ENCODE measurements around the gene RAPGEF1. TPM values are rescaled to one million over a fixed set of nuclear protein-coding genes. Genes with fewer than 3 reads are reported as not detected.

The RAPGEF1 gene
- total and polyA plus RNA-seq, 3 donors from 2014 or later = 36.1 to 56.9 (median 55.8) TPM

DNA sequence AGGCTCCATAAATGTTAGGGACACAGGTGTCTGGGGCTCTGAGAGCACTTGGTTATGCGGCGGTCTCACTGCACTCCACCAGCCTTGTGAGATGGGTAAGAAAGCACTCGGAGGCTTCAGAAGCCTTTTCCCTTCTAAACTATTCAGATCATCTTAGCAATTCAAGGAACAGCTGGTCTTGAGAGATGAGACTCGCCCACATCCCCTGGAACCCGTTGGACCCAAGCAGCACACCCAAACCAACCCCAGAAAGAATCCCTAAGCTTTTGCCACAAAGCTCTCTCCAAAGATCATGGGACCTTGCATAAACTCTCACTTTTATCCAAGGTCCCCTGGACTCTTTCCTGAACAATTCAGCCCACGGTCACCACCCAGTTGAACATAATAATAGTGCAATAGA is 90.2 kb downstream of the RAPGEF1 start:
- H3K27ac ChIP-seq = peak overlapping the region in 1 of 2 donors; percentile 19

DNA sequence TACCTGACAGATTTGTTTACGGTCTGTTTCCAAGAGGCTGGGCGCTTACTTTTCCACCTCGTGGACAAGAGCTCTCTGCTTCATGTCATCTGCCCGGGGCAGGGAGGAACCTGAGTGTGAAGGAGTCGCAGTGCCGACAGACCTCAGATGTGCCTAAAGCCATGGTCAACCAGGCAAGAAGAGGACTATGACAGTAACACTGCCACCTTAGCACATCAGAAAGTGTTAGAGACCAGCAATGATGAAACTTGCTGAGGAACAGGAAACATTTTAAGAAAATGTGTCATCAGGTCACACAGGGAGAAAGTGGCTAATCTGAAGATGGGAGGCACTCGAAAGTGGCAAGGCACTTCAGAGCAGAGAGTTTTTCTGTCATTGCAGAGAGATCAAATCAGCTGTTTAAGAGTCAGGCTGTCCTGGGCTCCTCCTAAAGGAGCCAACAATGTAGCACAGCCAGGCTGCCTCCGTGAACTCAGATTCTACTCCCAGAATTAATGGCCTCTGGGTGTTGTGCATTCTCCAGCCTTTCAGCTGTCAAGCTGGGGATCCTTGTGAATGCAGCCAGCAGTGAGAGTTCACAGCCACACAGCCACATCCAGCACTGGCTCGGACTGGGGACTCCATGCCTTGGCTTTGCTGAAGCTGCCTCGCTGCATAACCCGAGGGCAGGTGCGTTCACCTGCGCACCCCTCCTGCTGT is 94.6 kb downstream of the RAPGEF1 start:
- 73 to 86% methylated on average over 12 to 13 of the region's 13 CpGs for WGBS, 2 donors
- no peak for DNase-seq
- intact Hi-C loops (cut with DNase I; ENCODE audit: low total_unique reads) = loop anchor here (5.0 kb wide), 1 partner anchor 48 kb away; no protein-coding TSS in a partner anchor
- H3K4me3 ChIP-seq = no peak overlapping the region
- H3K27me3 ChIP-seq = no peaks in the 10 kb centered on the region
- no peaks in the 10 kb centered on the region for H3K36me3 ChIP-seq (ENCODE audit: low read depth, missing control alignments)
- H3K4me1 ChIP-seq = peaks cover 3% of the 10 kb centered on the region
- no peak overlapping the region for H3K27ac ChIP-seq
- H3K9me3 ChIP-seq = no peaks in the 10 kb centered on the region
- TF ChIP-seq POLR2A (IDR thresholded peaks at IDR 0.05) (no peak), CTCF (IDR thresholded peaks at IDR 0.05) (no peak)

More for the DNA sequence above, 90.2 kb downstream of the RAPGEF1 start:
- Histone ChIP-seq H3K4me1 (peaks cover 12% of the 10 kb centered on the region), H3K36me3 (ENCODE audit: low read depth, missing control alignments) (no peaks in the 10 kb centered on the region), H3K9me3 (no peaks in the 10 kb centered on the region), H3K4me3 (no peak overlapping the region), H3K27me3 (no peaks in the 10 kb centered on the region)
- 85 to 89% methylated on average over 6 of the region's 6 CpGs for WGBS, 2 donors
- no peak for DNase-seq
- TF ChIP-seq CTCF (IDR thresholded peaks at IDR 0.05) (no peak), POLR2A (IDR thresholded peaks at IDR 0.05) (no peak)
- intact Hi-C loops (cut with DNase I; ENCODE audit: low total_unique reads) = loop anchor here (5.0 kb wide), 1 partner anchor 52 kb away; no protein-coding TSS in a partner anchor

- DNase-seq = no peak
- no peaks in the 10 kb centered on the region for H3K36me3 ChIP-seq (ENCODE audit: low read depth, missing control alignments)
- intact Hi-C loops (cut with DNase I; ENCODE audit: low total_unique reads) = no loop called here
- WGBS, 2 donors = 91% methylated on average over 13 of the region's 13 CpGs
- H3K27me3 ChIP-seq = no peaks in the 10 kb centered on the region
- no peak for TF ChIP-seq CTCF (IDR thresholded peaks at IDR 0.05)
- TF ChIP-seq POLR2A (IDR thresholded peaks at IDR 0.05) = no peak
- no peaks in the 10 kb centered on the region for H3K9me3 ChIP-seq
- peaks cover 3% of the 10 kb centered on the region for H3K4me1 ChIP-seq
- H3K4me3 ChIP-seq = no peak overlapping the region
- H3K27ac ChIP-seq = no peak overlapping the region
These were observed 97.3 kb downstream of the RAPGEF1 start for GRCh38 chr9:131642496-131643083.

DNA sequence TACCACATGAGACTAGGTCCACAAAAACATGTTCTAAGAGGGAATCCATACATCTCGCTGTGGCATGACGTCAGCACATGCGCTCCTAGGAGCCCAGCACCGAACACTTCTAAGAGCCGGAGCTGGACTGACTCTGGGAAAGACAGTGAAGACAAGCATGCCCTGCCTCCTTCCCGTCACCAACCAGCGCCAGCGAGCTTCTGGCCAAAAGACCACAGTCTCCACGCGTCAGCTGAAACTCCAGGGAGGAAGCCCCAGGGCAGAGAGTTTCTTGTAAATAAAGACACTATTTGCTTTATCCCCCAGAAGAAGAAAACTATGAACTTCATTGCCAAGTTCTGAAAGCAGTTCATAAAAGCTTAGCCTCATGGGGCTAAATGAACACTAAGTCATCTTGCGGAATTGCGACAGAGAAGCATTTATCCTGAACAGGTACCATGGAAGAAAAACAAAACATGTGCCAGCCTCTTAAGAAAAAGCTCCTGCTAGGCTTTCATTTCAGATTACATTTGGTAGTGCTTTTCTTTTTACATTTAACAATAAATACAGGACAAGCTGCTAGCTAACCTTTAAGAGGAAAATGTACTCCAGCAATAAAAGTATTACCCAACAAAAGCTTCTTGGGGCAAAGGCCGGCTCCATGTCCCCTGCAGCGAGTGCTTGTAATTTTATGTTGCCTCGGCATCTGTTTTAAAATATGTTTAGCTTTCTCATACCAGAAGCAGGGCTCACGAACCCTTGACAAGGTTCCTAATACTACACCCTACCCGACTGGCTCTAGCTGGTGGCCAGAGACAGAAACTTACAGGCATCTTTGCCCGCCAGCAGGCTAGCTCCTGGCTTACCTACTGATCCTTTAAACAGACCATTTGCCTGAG is 98.0 kb downstream of the RAPGEF1 start:
- Histone ChIP-seq H3K27ac (peak overlapping the region; percentile 15 to 38), H3K27me3 (no peaks in the 10 kb centered on the region), H3K4me1 (peaks cover 3% of the 10 kb centered on the region), H3K4me3 (no peak overlapping the region), H3K36me3 (ENCODE audit: low read depth, missing control alignments) (no peaks in the 10 kb centered on the region), H3K9me3 (no peaks in the 10 kb centered on the region)
- peak; percentile 28 for DNase-seq
- intact Hi-C loops (cut with DNase I; ENCODE audit: low total_unique reads) = no loop called here
- TF ChIP-seq POLR2A (IDR thresholded peaks at IDR 0.05) (no peak), CTCF (IDR thresholded peaks at IDR 0.05) (no peak)
- WGBS, 2 donors = 79 to 85% methylated on average over 18 of the region's 18 CpGs

Data from testis (tissue), 3 donors.